WI38 (cell line): Measurements from ENCODE around the gene ZCCHC4.

ENCODE experiments used
- H3K4me3 ChIP-seq: 2 replicates; pipeline ENCODE4 v1.5.1; 2011; ENCODE audit warnings: low read depth, mild to moderate bottlenecking, control low read depth, low read length
- CTCF ChIP-seq: IDR thresholded peaks from 2 replicates; pipeline ENCODE4 v1.5.1; 2012; ENCODE audit warnings: low read depth, mild to moderate bottlenecking, control low read depth, low read length

Gene ZCCHC4

GRCh38 chr4:25345744-25346143 is 33.2 kb downstream of the ZCCHC4 start:
- no peak for TF ChIP-seq CTCF
- H3K4me3 ChIP-seq = no peak overlapping the region

GRCh38 chr4:25346913-25347312 is 34.3 kb downstream of the ZCCHC4 start:
- H3K4me3 ChIP-seq = no peak overlapping the region
- no peak for TF ChIP-seq CTCF

GRCh38 chr4:25347473-25347872 is 34.9 kb downstream of the ZCCHC4 start:
- H3K4me3 ChIP-seq = no peak overlapping the region
- TF ChIP-seq CTCF = no peak

- H3K4me3 ChIP-seq = no peak overlapping the region
- no peak for TF ChIP-seq CTCF
These were observed 35.4 kb downstream of the ZCCHC4 start for GRCh38 chr4:25347971-25348370.

- no peak for TF ChIP-seq CTCF
- no peak overlapping the region for H3K4me3 ChIP-seq
These were observed 38.0 kb downstream of the ZCCHC4 start for GRCh38 chr4:25350561-25350960.

GRCh38 chr4:25351777-25352416 is 39.3 kb downstream of the ZCCHC4 start:
- no peak for TF ChIP-seq CTCF
- H3K4me3 ChIP-seq = no peak overlapping the region

GRCh38 chr4:25356068-25356467 is 43.5 kb downstream of the ZCCHC4 start:
- no peak overlapping the region for H3K4me3 ChIP-seq
- no peak for TF ChIP-seq CTCF
